A673 (cell line): ENCODE data around the gene EXOC6. TPM values are rescaled to one million over a fixed set of nuclear protein-coding genes. Genes with fewer than 3 reads are reported as not detected.

Experiments used
- BruUV-seq: library from RNA; stranded (reverse); fragments of 400-500 nt; replicated peaks from 2 replicates; lab custom pipeline; 2021; lab: Mats Ljungman, UMichigan
- CTCF ChIA-PET: fragments of 300-600 bp; sonication (Branson Sonifier 250); formaldehyde crosslinking; loops from one replicate; lab custom pipeline; 2022; ENCODE audit warnings: antibody characterized with exemption; lab: Charles Lee
- POLR2A ChIA-PET: fragments of 300-600 bp; sonication (Branson Sonifier 250); formaldehyde crosslinking; loops from one replicate; lab custom pipeline; 2022; ENCODE audit warnings: antibody characterized with exemption; ENCODE audit not compliant: low non-redundant PET; lab: Charles Lee
- DNase-seq: peaks from one replicate; pipeline ENCODE4 v3.0.0-alpha.2; 2015; ENCODE audit warnings: low spot score
- H3K27ac ChIP-seq: fragments of 200-600 bp; sonication (generic); 2 replicates; pipeline ENCODE4 v1.5.1; 2016; ENCODE audit warnings: mixed run types, low read depth, mild to moderate bottlenecking, mixed read lengths, antibody characterized with exemption, low read length; ENCODE audit not compliant: poor library complexity, severe bottlenecking
- H3K27me3 ChIP-seq: fragments of 200-600 bp; sonication (generic); replicated peaks from 2 replicates; pipeline ENCODE4 v1.6.1; 2017; ENCODE audit warnings: mixed run types, low read depth, mild to moderate bottlenecking, mixed read lengths, antibody characterized with exemption, low read length; ENCODE audit not compliant: insufficient read depth, poor library complexity
- H3K36me3 ChIP-seq: fragments of 200-600 bp; sonication (generic); 2 replicates; pipeline ENCODE4 v1.6.1; 2016; ENCODE audit warnings: mixed run types, mild to moderate bottlenecking, mixed read lengths, antibody characterized with exemption, low read length; ENCODE audit not compliant: insufficient read depth, poor library complexity, severe bottlenecking
- H3K4me1 ChIP-seq: fragments of 200-600 bp; sonication (generic); 2 replicates; pipeline ENCODE4 v1.6.1; 2017; ENCODE audit warnings: mixed run types, mild to moderate bottlenecking, mixed read lengths, antibody characterized with exemption, low read length; ENCODE audit not compliant: insufficient read depth, poor library complexity, severe bottlenecking
- H3K4me3 ChIP-seq: fragments of 200-600 bp; sonication (generic); 2 replicates; pipeline ENCODE4 v1.5.1; 2016; ENCODE audit warnings: low read depth, mixed run types, mild to moderate bottlenecking, mixed read lengths, low read length; ENCODE audit not compliant: poor library complexity, severe bottlenecking
- H3K9me3 ChIP-seq: fragments of 200-600 bp; sonication (generic); 2 replicates; pipeline ENCODE4 v1.6.1; 2016; ENCODE audit warnings: mixed run types, low read depth, mild to moderate bottlenecking, mixed read lengths, antibody characterized with exemption, low read length; ENCODE audit not compliant: poor library complexity, severe bottlenecking
- EZH2 ChIP-seq: fragments of 200-600 bp; sonication (generic); IDR thresholded peaks from 2 replicates; pipeline ENCODE4 v1.6.1; 2017; ENCODE audit warnings: borderline replicate concordance, low read depth, mild to moderate bottlenecking, mixed read lengths, antibody characterized with exemption, low read length; ENCODE audit not compliant: poor library complexity, severe bottlenecking
- intact Hi-C: fragments of 100-400 bp; cut with micrococcal nuclease; formaldehyde crosslinking; loops from one replicate; pipeline ENCODE4 v1.10.0; 2022; ENCODE audit not compliant: unreplicated experiment
- total RNA-seq: library from RNA; stranded (reverse); gene quantifications from 2 replicates; pipeline ENCODE4 v1.2.3, GENCODE V29; 2021
- TF ChIP-seq, protein P1 (sequence below): fragments of 300-800, 200-600 bp; sonication (generic); conservative IDR thresholded peaks from 2 replicates; pipeline ENCODE4 v1.5.1; 2017; ENCODE audit warnings: low read depth, mild to moderate bottlenecking, antibody characterized with exemption, low read length, moderate library complexity, mixed read lengths

The EXOC6 gene
- total RNA-seq, 1 experiment from 2014 or later = 35.0 TPM

- H3K36me3 ChIP-seq = no peaks in the 10 kb centered on the region
- ChIA-PET POLR2A (no interaction called here), CTCF (interaction anchor here (0.6 kb wide), 1 partner anchor 55 kb away, joined by 3 read pairs; no protein-coding TSS in a partner anchor)
- DNase-seq = no peak
- H3K9me3 ChIP-seq = no peaks in the 10 kb centered on the region
- no peak overlapping the region for H3K4me3 ChIP-seq
- BruUV-seq = no TSS peak
- TF ChIP-seq EZH2 = no peak
- TF ChIP-seq, protein P1, sequence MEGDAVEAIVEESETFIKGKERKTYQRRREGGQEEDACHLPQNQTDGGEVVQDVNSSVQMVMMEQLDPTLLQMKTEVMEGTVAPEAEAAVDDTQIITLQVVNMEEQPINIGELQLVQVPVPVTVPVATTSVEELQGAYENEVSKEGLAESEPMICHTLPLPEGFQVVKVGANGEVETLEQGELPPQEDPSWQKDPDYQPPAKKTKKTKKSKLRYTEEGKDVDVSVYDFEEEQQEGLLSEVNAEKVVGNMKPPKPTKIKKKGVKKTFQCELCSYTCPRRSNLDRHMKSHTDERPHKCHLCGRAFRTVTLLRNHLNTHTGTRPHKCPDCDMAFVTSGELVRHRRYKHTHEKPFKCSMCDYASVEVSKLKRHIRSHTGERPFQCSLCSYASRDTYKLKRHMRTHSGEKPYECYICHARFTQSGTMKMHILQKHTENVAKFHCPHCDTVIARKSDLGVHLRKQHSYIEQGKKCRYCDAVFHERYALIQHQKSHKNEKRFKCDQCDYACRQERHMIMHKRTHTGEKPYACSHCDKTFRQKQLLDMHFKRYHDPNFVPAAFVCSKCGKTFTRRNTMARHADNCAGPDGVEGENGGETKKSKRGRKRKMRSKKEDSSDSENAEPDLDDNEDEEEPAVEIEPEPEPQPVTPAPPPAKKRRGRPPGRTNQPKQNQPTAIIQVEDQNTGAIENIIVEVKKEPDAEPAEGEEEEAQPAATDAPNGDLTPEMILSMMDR = no peak
- intact Hi-C loops = no loop called here
- H3K27ac ChIP-seq = no peak overlapping the region
- H3K4me1 ChIP-seq = peaks cover 38% of the 10 kb centered on the region
- H3K27me3 ChIP-seq = no peaks in the 10 kb centered on the region
Measured at GRCh38 chr10:92832121-92832520, 16.2 kb upstream of the EXOC6 start.

- no peak overlapping the region for H3K4me3 ChIP-seq
- CTCF ChIA-PET = interaction anchor here (0.7 to 1.6 kb wide), 2 partner anchors 11 to 83 kb away, joined by 3 to 5 read pairs; no protein-coding TSS in a partner anchor
- H3K27ac ChIP-seq = no peak overlapping the region
- H3K36me3 ChIP-seq = no peaks in the 10 kb centered on the region
- POLR2A ChIA-PET = no interaction called here
- H3K4me1 ChIP-seq = peaks cover 38% of the 10 kb centered on the region
- no peak for TF ChIP-seq EZH2
- TF ChIP-seq, protein P1 = no peak
- intact Hi-C loops = no loop called here
- no peak for DNase-seq
- H3K9me3 ChIP-seq = no peaks in the 10 kb centered on the region
- no TSS peak for BruUV-seq
- no peaks in the 10 kb centered on the region for H3K27me3 ChIP-seq
Measured at GRCh38 chr10:92832998-92833650, 15.2 kb upstream of the EXOC6 start.

DNA sequence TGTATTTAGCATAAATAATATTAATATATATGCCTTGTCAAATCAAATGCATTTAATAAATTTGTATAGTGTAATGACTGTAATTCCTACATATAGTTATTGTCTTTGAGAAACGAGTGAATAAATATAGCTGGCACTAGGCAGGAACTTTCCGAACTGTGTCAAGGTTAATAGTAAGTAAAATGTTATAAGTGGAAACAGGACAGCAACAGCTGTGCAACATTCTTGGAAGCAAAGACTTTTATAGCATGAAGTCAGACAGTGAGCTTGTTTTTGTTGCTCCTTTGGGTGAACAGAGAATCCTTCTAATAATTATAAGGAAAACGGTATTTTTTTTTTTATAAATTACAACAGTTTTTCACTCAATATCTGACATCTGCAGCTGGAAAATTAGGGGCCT lies 14.0 kb upstream of the EXOC6 start:
- TF ChIP-seq, protein P1 = no peak
- no peak for TF ChIP-seq EZH2
- no peak for DNase-seq
- Histone ChIP-seq H3K36me3 (no peaks in the 10 kb centered on the region), H3K4me1 (peaks cover 38% of the 10 kb centered on the region), H3K27ac (no peak overlapping the region), H3K27me3 (no peaks in the 10 kb centered on the region), H3K4me3 (no peak overlapping the region), H3K9me3 (no peaks in the 10 kb centered on the region)
- intact Hi-C loops = no loop called here
- no TSS peak for BruUV-seq
- POLR2A ChIA-PET = interaction anchor here (0.6 kb wide), 1 partner anchor 71 kb away, joined by 3 read pairs; no protein-coding TSS in a partner anchor
- CTCF ChIA-PET = interaction anchor here (1.6 kb wide), 1 partner anchor 12 kb away, joined by 5 read pairs; no protein-coding TSS in a partner anchor
